ENCODE measurements around the gene CTNNA2.
A peak's percentile ranks its signal among the peaks of the same experiment; 100 is the strongest.
"Not testable (repeated sequence)": the region's sequence is repeated elsewhere in the genome, so short reads cannot be mapped to it uniquely, and the experiment has no call there.

Gene CTNNA2

DNA sequence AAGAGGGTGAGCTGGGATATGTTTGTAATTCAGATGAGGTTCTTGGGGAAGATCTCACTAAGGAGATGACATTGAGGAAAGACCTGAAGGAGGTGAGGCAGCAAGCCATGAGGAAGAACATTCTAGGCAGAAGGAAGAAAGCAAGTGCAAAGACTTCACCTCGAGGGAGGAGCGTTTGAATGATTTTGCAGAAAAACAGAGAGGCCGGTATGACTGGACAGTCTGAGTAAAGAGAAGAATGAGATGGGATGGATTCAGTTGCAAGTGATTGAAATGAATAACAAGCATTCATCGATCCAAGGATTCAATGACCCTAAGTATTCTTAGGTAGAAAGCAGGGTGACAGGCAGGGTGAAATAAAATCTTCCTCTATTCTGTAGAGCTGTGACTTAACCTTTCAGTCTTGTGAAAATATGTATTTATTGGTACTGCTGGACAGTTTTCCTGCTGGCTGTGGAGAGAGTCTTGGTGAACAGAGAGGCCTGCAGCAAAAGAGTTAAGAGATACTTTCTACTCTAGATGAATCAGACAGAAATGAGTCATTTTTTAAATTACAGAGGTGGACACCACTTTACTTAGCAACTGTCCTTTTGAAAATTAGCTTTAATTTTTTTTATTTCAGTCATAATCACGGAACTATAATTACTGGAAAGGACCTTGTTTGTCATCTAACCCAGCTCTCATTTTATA is 513.3 kb downstream of the CTNNA2 start:
- Histone ChIP-seq H3K36me3 (ENCODE audit: control insufficient read depth, insufficient read depth, low read length) (no peaks in the 10 kb centered on the region), H3K4me3 (ENCODE audit: low read depth, low read length) (no peak overlapping the region), H3K27me3 (ENCODE audit: control insufficient read depth, insufficient read depth, low read length) (no peaks in the 10 kb centered on the region), H3K9ac (ENCODE audit: low read depth, low read length) (no peak overlapping the region), H3K9me3 (ENCODE audit: control insufficient read depth, insufficient read depth, low read length) (no peaks in the 10 kb centered on the region), H3K4me1 (ENCODE audit: control insufficient read depth, insufficient read depth, low read length) (no peaks in the 10 kb centered on the region)

GRCh38 chr2:80028051-80028450 is 515.2 kb downstream of the CTNNA2 start:
- Histone ChIP-seq H3K9me3 (ENCODE audit: control insufficient read depth, insufficient read depth, low read length) (no peaks in the 10 kb centered on the region), H3K36me3 (ENCODE audit: control insufficient read depth, insufficient read depth, low read length) (no peaks in the 10 kb centered on the region), H3K4me1 (ENCODE audit: control insufficient read depth, insufficient read depth, low read length) (no peaks in the 10 kb centered on the region), H3K27me3 (ENCODE audit: control insufficient read depth, insufficient read depth, low read length) (no peaks in the 10 kb centered on the region), H3K9ac (ENCODE audit: low read depth, low read length) (no peak overlapping the region), H3K4me3 (ENCODE audit: low read depth, low read length) (no peak overlapping the region)

- Histone ChIP-seq H3K4me1 (ENCODE audit: control insufficient read depth, insufficient read depth, low read length) (no peaks in the 10 kb centered on the region), H3K9me3 (ENCODE audit: control insufficient read depth, insufficient read depth, low read length) (no peaks in the 10 kb centered on the region), H3K4me3 (ENCODE audit: low read depth, low read length) (no peak overlapping the region), H3K9ac (ENCODE audit: low read depth, low read length) (no peak overlapping the region), H3K36me3 (ENCODE audit: control insufficient read depth, insufficient read depth, low read length) (no peaks in the 10 kb centered on the region), H3K27me3 (ENCODE audit: control insufficient read depth, insufficient read depth, low read length) (no peaks in the 10 kb centered on the region)
Measured at GRCh38 chr2:80028584-80028983, 515.7 kb downstream of the CTNNA2 start.

GRCh38 chr2:80030135-80030534 is 517.3 kb downstream of the CTNNA2 start:
- Histone ChIP-seq H3K9me3 (ENCODE audit: control insufficient read depth, insufficient read depth, low read length) (no peaks in the 10 kb centered on the region), H3K4me1 (ENCODE audit: control insufficient read depth, insufficient read depth, low read length) (no peaks in the 10 kb centered on the region), H3K9ac (ENCODE audit: low read depth, low read length) (no peak overlapping the region), H3K4me3 (ENCODE audit: low read depth, low read length) (no peak overlapping the region), H3K36me3 (ENCODE audit: control insufficient read depth, insufficient read depth, low read length) (no peaks in the 10 kb centered on the region), H3K27me3 (ENCODE audit: control insufficient read depth, insufficient read depth, low read length) (no peaks in the 10 kb centered on the region)

- H3K27me3 ChIP-seq (ENCODE audit: control insufficient read depth, insufficient read depth, low read length); H3K9me3 ChIP-seq (ENCODE audit: control insufficient read depth, insufficient read depth, low read length); H3K9ac ChIP-seq (ENCODE audit: low read depth, low read length); H3K4me3 ChIP-seq (ENCODE audit: low read depth, low read length); H3K36me3 ChIP-seq (ENCODE audit: control insufficient read depth, insufficient read depth, low read length); H3K4me1 ChIP-seq (ENCODE audit: control insufficient read depth, insufficient read depth, low read length): not testable (repeated sequence)
Measured at GRCh38 chr2:80032684-80033083, 519.8 kb downstream of the CTNNA2 start.

GRCh38 chr2:80035749-80036285 is 523.0 kb downstream of the CTNNA2 start:
- Histone ChIP-seq H3K27me3 (ENCODE audit: control insufficient read depth, insufficient read depth, low read length) (no peaks in the 10 kb centered on the region), H3K4me1 (ENCODE audit: control insufficient read depth, insufficient read depth, low read length) (no peaks in the 10 kb centered on the region), H3K9me3 (ENCODE audit: control insufficient read depth, insufficient read depth, low read length) (no peaks in the 10 kb centered on the region)

GRCh38 chr2:80037310-80037709 is 524.5 kb downstream of the CTNNA2 start:
- H3K9ac ChIP-seq (ENCODE audit: low read depth, low read length), result no peak overlapping the region
- H3K4me3 ChIP-seq (ENCODE audit: low read depth, low read length), result no peak overlapping the region
- no peaks in the 10 kb centered on the region for H3K36me3 ChIP-seq (ENCODE audit: control insufficient read depth, insufficient read depth, low read length)
- no peaks in the 10 kb centered on the region for H3K27me3 ChIP-seq (ENCODE audit: control insufficient read depth, insufficient read depth, low read length)
- no peaks in the 10 kb centered on the region for H3K9me3 ChIP-seq (ENCODE audit: control insufficient read depth, insufficient read depth, low read length)
- H3K4me1 ChIP-seq (ENCODE audit: control insufficient read depth, insufficient read depth, low read length), result no peaks in the 10 kb centered on the region

More at GRCh38 chr2:80035749-80036285, 523.0 kb downstream of the CTNNA2 start:
- no peak overlapping the region for H3K9ac ChIP-seq (ENCODE audit: low read depth, low read length)
- no peak overlapping the region for H3K4me3 ChIP-seq (ENCODE audit: low read depth, low read length)
- H3K36me3 ChIP-seq (ENCODE audit: control insufficient read depth, insufficient read depth, low read length), result no peaks in the 10 kb centered on the region

GRCh38 chr2:80040226-80040625 is 527.4 kb downstream of the CTNNA2 start:
- Histone ChIP-seq H3K4me1 (ENCODE audit: control insufficient read depth, insufficient read depth, low read length) (no peaks in the 10 kb centered on the region), H3K4me3 (ENCODE audit: low read depth, low read length) (no peak overlapping the region), H3K36me3 (ENCODE audit: control insufficient read depth, insufficient read depth, low read length) (no peaks in the 10 kb centered on the region), H3K27me3 (ENCODE audit: control insufficient read depth, insufficient read depth, low read length) (no peaks in the 10 kb centered on the region), H3K9ac (ENCODE audit: low read depth, low read length) (no peak overlapping the region), H3K9me3 (ENCODE audit: control insufficient read depth, insufficient read depth, low read length) (no peaks in the 10 kb centered on the region)

DNA sequence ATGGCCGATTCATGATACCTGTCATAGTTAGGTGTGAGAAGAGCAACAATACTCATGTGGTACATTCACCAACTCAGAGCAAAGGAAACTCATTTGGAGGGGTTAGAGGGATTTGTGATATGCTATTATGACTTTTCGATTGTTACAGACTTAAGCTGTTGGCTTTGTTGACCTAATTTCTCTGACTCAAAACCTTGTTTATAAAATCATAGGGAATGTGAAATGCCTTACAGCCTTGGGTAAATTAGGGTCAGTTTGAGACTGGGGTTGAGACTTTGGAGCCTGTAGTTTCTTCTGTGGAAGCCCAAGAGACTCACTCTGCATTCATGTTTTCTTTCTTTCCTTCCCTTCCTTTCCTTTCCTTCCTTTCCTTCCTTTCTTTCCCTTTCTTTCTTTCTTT is 529.8 kb downstream of the CTNNA2 start:
- Histone ChIP-seq H3K9me3 (ENCODE audit: control insufficient read depth, insufficient read depth, low read length) (no peaks in the 10 kb centered on the region), H3K36me3 (ENCODE audit: control insufficient read depth, insufficient read depth, low read length) (no peaks in the 10 kb centered on the region), H3K4me1 (ENCODE audit: control insufficient read depth, insufficient read depth, low read length) (no peaks in the 10 kb centered on the region), H3K9ac (ENCODE audit: low read depth, low read length) (no peak overlapping the region), H3K4me3 (ENCODE audit: low read depth, low read length) (no peak overlapping the region), H3K27me3 (ENCODE audit: control insufficient read depth, insufficient read depth, low read length) (no peaks in the 10 kb centered on the region)

DNA sequence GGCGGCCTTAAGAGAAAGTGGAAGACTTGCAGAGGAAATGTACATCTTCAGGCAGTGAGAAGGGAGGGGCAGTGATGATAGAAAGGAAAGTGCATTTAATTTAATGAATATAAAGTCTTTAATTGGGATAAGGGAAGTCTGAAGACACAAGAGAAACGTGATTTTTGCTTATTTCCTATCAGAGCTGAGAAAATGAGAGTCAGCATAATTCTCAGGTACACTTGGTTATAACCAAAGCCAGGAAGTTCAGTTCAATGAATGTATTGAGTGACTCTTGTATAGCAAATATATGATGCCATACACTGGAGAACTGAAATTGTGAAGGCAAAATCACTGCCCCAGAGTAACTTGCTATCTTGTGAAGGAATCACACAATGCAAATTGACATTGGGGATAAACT is 535.4 kb downstream of the CTNNA2 start:
- no peaks in the 10 kb centered on the region for H3K27me3 ChIP-seq (ENCODE audit: control insufficient read depth, insufficient read depth, low read length)

DNA sequence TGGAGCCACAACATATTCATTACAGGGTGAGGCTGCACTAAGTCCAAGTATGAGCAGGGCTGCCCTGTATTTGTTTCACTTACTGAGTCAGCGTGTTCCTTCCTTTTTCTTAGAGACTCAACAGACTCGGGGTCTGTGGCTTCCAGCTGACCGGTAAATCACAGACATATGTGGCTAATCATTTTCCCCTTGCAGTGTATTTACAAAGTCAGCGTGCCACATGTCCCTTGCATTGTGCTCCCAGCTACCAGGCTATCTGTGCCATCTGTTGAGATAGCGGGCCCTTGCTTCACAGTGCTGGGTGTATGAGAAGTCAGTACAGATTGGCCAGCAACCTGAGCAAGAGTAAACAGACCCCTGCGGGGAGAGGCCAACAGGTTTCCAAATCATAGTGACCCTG is 537.4 kb downstream of the CTNNA2 start:
- Histone ChIP-seq H3K4me3 (ENCODE audit: low read depth, low read length) (no peak overlapping the region), H3K27me3 (ENCODE audit: control insufficient read depth, insufficient read depth, low read length) (no peaks in the 10 kb centered on the region), H3K9ac (ENCODE audit: low read depth, low read length) (no peak overlapping the region), H3K4me1 (ENCODE audit: control insufficient read depth, insufficient read depth, low read length) (peaks cover 11% of the 10 kb centered on the region), H3K36me3 (ENCODE audit: control insufficient read depth, insufficient read depth, low read length) (no peaks in the 10 kb centered on the region), H3K9me3 (ENCODE audit: control insufficient read depth, insufficient read depth, low read length) (no peaks in the 10 kb centered on the region)

More for the DNA sequence above, 535.4 kb downstream of the CTNNA2 start:
- no peaks in the 10 kb centered on the region for H3K9me3 ChIP-seq (ENCODE audit: control insufficient read depth, insufficient read depth, low read length)
- H3K4me1 ChIP-seq (ENCODE audit: control insufficient read depth, insufficient read depth, low read length), result peaks cover 2% of the 10 kb centered on the region
- H3K4me3 ChIP-seq (ENCODE audit: low read depth, low read length), result no peak overlapping the region
- H3K9ac ChIP-seq (ENCODE audit: low read depth, low read length), result no peak overlapping the region
- no peaks in the 10 kb centered on the region for H3K36me3 ChIP-seq (ENCODE audit: control insufficient read depth, insufficient read depth, low read length)

DNA sequence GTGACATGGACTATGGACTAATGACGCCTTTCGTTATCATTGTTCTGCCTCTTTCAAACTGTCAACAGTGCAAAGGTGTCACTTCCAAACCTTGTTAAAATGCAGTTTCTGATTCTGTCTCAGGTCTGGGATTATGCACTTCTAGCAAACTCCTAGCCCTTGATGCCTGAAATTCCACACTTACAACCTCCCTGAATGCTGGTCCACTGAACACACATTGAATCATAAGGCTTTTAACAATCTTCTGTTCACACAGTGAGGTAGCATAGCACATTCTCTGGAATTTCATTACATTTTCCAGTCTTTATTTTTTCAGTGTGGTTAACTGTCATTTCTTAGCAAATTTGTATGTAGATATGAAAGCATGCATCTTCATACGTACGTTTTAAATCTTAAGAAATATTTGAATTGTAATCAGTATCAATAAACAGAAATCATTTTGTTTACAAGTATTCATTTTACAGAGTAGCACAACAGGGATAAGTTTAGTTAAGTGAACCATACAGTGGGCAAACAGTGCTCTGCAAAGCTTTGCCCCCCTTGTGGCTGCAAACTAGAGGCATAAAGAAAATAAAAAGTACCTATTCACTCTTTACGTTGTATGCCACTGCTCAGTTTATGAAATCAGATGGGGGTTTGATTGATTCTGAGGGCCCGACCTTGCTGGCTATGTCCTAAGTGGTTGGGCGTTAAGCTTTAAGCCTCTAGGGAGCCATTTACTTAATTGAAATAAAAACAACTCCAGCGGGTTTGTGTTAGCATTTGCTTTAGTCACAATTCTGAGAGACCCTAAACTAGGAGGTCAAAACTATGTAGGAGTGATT is 540.9 kb downstream of the CTNNA2 start:
- no peaks in the 10 kb centered on the region for H3K36me3 ChIP-seq (ENCODE audit: control insufficient read depth, insufficient read depth, low read length)
- H3K27me3 ChIP-seq (ENCODE audit: control insufficient read depth, insufficient read depth, low read length), result peaks cover 2% of the 10 kb centered on the region
- H3K4me3 ChIP-seq (ENCODE audit: low read depth, low read length), result no peak overlapping the region
- peaks cover 18% of the 10 kb centered on the region for H3K4me1 ChIP-seq (ENCODE audit: control insufficient read depth, insufficient read depth, low read length)
- peak overlapping the region; percentile 26 for H3K9ac ChIP-seq (ENCODE audit: low read depth, low read length)
- H3K9me3 ChIP-seq (ENCODE audit: control insufficient read depth, insufficient read depth, low read length), result no peaks in the 10 kb centered on the region
